Stimulated activated CD8-positive, alpha-beta memory T cell treated with anti-CD3 and anti-CD28 coated beads, Interleukin-4, amount 100 ng/mL, for 1 hour (primary cell): ENCODE results near the gene INPP5A.
"Not testable (repeated sequence)": the region's sequence is repeated elsewhere in the genome, so short reads cannot be mapped to it uniquely, and the experiment has no call there.

Experiments
- DNase-seq, 2 donors: peaks; one replicate each; pipeline ENCODE4 v3.0.0-alpha.2; 2020; ENCODE audit warnings: low read depth in 2 of 2, low spot score in 1 of 2

INPP5A gene

DNA sequence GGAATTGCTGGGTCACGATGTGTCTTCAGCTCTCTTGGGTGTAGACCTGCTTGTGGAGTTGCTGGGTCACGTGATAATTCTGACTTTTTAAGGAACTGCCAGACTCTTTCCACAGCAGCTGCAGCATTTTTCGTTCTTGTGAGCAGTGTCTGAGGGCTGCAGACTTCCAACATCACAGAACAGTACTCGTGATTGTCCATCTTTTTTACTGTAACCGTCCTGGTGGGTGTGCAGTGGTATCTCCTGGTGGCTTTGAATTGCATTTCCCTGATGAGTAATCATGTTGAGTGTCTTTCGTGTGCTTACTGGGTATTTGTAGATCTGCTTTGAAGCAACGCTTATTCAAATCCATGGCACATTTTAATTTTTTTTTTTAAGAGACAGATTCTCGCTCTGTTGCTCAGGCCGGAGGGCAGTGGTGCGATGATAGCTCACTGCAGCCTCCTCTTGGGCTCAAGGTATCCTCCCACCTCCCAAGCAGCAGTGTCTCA is 22.7 kb downstream of the INPP5A start:
- DNase-seq, result no peak

DNA sequence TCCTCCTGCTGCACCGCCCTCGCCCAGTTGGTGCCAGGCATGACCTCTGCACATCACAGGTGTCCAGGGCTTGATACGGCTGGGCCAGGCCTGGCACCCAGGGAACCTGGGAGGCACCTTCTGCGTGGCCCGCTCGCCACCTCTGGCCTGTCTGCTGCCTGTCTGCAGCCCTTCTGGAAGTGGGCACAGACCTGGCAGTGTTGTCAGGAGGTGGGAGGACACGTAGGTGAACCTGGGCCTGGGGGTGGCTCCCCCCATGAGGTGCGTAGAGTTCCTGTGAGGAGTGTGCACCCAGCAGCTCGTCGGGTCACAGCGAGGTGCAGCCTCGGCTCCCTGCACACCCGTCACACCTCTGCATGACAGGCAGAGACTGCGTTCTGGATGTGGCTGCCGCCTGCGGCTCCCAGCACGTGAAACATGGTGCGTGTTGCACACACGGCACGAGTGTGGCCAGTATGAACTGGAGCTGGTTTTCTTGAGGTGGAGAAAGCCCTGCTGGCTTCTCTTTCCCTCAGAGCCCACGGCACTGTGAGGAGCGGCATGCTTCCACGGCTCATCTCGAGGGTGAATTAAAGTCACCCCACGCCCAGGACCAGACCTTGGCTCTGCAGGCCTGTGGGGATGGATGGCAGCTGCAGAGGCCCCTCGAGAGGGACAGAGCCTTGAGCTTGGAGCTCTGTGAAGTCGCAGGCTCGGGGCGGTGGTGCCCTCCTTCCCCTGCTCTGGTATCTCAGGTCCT is 24.8 kb downstream of the INPP5A start:
- DNase-seq, result no peak

DNA sequence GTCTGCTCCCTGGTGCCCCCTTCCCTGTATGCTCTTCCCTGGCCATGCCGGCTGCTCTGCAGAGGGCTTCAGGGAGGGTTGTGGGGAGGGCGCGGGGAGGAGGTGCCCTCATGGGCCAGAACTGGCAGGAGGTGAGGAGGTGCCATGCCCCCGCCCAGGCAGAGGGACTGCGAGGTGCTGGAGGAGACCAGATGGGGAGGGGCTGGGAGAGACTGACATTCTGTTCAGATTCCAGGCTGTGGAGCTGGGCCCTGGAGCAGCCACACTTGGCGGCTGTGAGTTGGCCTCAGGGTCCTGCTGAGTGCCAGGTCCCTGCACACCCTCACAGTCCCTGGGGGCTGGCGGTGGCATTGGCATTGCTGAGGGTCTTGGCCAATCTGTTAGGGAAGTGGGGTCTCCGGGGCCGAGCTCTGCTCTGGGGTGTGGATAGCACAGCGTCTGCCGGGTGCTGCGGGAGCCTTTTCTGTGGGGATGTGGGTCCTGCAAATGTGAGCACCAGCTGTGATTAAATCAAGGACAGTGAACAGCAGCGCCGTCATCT is 25.4 kb downstream of the INPP5A start:
- no peak for DNase-seq

- DNase-seq, result no peak
These were observed 26.1 kb downstream of the INPP5A start for GRCh38 chr10:132563485-132564248.

GRCh38 chr10:132564249-132564605 is 26.6 kb downstream of the INPP5A start:
- no peak for DNase-seq

- no peak for DNase-seq
These were observed 27.1 kb downstream of the INPP5A start for GRCh38 chr10:132564690-132565089.

DNA sequence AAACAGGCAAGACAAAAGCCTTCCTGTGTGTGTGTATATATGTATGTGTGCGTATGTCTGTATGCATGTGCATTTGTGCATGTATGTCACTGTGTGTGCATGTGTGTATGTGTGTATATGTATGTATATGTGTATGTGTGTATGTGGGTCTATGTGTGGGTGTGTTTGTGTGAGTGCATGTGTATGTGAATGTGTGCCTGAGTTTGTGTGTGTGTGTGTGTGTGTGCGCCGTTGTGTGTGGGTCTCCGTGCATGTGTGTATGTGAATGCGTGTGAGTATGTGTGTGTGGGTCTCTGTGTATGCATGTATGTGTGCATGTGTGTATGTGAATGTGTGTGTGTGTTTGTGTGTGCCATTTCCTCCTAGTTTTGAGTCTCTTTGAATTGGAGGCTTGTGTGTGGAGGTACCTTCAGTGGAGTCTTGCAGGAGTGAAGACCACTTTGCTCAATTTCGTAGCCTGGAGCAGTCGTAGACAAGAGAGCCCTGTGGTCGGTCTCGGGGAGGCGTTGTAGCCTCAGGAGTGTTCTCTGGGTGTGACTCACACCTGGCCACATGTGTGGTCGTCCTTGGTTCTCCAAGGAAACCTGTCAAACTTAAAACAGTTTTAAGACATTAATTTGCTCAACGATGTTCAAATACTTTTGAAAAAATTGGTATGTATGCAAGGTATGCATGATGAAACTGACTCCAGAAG is 28.1 kb downstream of the INPP5A start:
- no peak for DNase-seq

DNA sequence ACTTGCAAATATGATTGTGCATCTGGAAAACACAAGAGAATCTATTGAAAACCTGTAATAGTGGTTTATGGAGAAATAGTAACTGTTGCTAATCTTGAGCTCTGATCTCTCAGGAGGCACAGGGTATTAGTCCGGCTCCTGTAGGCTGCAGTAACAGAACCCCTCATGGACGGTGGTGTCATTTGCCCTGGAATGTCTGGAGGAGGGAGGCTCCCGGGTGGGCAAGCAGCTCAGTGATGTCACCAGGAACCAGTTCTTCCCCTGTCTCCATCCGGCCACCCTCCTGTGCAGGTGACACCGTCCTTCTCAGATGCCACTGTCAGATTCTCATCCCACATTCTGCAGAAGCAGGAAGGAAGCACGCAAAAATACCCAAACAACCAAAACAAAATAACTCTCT is 29.3 kb downstream of the INPP5A start:
- DNase-seq, result no peak

DNA sequence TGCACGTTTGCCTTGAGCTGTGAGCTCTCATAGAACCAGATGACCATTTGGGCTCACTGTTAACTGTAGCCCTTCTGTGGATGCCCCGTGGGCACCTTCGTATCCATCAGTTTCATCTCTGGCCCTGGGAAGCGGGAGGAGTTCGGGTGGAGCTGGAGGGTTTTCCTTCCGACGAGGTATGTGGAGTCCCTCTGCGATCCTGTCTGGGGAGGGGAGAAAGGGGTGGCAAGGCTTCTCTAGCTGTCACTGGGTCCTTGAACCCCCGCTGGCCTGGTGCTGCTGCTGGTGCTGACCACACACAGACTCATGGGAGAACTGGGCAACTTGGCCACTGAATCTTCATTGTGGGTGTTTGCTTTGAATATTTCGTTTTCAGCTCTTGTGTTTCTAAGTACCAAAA is 32.7 kb downstream of the INPP5A start:
- DNase-seq, result no peak

GRCh38 chr10:132570771-132571649 is 33.4 kb downstream of the INPP5A start:
- DNase-seq, result no peak

DNA sequence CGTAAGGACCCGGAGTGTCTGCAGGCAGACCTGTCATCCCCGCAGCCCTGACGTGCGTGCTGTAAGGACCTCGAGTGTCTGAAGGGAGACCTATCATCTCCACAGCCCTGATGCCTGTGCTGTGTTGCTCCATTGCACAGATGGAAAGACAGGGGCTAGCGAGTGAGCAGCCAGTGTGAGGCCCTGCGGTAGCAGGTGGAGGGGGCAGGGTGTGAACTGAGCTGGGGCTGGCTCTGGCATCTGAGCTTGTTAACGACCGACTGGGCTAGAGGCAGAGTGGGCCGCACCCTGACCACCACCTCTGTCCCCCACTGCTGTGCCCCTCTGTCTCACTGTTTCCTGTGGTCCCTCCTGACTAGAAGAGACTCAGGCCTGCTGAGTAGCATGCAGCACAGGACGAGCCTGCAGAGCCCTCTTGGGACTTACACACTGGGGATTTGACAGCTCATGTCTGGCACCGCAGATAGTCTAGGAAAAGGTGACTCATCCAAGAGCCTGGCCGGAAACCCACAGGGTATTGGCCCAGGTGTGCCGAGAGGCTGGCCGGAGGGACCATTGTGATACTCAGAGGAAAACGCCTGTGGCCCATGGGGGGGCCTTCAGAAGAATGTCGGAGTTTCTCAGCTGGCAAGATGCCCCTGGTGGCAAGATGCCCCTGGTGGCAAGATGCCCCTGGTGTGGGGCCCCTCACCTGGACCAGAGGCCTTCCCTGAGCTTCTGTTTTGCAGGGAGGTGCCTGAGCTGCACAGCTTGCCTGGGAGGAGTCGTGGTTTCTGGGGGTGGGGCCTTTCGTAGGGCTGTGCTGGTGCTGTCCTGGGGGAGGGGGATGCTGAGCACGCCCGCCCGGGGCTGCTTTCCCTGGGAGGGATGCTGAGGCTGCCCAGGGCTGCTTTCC is 34.3 kb downstream of the INPP5A start:
- peak in 1 of 2 donors; percentile 34 for DNase-seq

DNA sequence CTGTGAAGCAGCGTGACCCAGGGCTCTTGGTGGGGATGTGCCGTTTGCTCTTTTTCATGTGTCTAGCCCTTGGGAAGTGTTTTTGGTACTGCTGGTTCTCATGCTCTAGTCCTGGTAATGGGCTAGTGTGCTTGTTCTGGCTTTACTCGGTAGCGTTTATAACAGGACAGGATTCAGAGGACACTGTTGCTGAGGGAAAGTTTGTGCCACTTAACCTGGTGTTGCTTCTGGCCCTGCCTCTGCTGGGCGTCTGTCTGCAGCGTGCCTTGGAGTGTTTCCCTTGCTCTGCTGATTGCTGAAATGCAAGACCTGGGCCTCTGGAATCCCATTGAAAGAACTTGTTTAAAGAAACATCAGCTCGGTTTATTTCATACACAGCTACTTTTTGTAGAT is 35.0 kb downstream of the INPP5A start:
- no peak for DNase-seq

DNA sequence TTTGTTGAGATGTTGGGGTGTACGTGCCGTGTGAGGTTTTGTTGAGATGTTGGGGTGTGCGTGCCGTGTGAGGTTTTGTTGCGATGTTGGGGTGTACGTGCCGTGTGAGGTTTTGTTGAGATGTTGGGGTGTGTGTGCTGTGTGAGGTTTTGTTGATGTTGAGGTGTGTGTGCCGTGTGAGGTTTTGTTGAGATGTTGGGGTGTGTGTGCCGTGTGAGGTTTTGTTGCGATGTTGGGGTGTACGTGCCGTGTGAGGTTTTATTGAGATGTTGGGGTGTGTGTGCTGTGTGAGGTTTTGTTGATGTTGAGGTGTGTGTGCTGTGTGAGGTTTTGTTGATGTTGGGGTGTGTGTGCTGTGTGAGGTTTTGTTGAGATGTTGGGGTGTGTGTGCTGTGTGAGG is 35.4 kb downstream of the INPP5A start:
- DNase-seq, result not testable (repeated sequence)

GRCh38 chr10:132574288-132574687 is 36.7 kb downstream of the INPP5A start:
- no peak for DNase-seq

DNA sequence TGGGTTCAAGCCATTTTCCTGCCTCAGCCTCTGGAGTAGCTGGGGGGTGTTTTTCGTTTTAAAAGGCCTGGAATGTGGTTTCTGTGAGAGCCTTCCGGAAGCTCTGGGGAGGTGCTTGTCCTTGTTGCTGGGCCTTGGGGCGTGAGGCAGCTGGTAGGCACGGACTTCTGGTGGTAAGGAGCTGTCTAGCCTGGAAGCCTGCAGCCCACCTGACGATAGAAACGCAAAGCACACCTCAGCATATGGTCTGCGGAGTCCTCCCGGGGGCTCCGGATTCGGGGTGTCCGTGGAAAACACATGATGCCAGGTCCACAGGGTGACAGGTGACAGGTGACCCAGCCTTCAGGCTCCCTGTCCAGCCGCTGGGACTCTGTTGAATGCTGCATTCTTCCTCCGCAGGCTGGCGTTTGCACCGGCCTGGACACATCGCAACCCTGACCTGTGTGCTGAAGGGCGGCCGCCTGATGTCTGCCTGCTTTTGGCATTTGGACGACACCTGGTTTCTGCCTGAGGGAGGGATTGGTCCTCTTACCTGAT is 37.3 kb downstream of the INPP5A start:
- DNase-seq, result no peak

DNA sequence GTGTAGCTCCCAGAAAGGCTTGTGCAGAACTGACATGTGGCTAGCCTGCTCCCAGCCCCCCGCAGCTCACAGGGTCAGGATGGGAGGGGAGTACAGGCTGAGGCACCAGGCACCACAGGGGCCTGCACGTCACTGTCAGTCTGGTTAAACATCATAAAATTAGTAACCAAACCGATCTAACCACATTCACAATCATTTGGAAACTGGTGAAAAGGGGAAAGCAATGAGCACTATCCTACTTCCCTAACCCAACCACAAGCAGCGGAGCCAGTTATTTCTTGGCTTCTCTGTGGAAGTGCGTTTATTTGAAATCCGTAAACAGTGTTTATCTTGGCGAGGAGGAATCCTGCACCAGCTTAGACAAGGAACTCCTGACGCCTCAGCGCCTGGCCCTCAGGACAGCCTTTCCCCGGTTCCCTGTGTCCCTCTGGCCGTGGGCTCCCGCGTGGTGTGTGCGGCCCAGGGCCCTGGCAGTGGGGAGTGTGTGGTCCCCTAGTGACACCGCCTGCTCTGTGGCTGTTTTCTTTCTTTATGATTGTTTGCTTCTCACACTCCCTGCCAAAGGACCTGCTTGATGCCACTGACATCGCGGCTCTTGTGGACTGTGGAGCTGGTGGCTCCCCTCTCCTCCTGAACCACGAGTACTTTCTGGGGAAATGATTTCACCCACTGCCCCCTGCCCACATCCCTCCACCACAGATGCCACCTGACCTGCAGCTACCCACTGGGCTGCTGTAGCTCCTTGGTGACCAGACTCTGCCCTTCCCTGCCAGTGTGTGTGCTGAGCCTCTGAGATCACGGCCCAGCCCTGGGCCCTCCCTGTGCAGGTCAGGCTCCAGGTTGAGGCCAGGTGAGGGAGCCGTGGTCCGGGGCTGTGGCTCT is 38.0 kb downstream of the INPP5A start:
- DNase-seq, result no peak

- DNase-seq, result no peak
These were observed 39.2 kb downstream of the INPP5A start for GRCh38 chr10:132576671-132577349.
